H1 (cell line): ENCODE results near the gene CAMK2A. TPM values are rescaled to one million over a fixed set of nuclear protein-coding genes. Genes with fewer than 3 reads are reported as not detected.

Experiments
- polyA plus RNA-seq, 7 experiments: library from polyadenylated mRNA; depleted of rRNA in 3 of 7; stranded (reverse) in 5 of 7; unstranded in 2 of 7; fragments of >200 nt in 5 of 7; fragments of 200-250 nt in 2 of 7; gene quantifications; 1 replicate in 5 of 7; 2 replicates in 1 of 7; 4 replicates in 1 of 7; pipeline versions ENCODE4 v1.2.1 to v1.2.3, GENCODE V29; 2011 to 2013; ENCODE audit warnings: missing spikeins in 2 of 7, mixed read lengths in 2 of 7
- total RNA-seq: library from RNA; stranded (reverse); fragmentation: NEBNext Ultra II Directional; extraction: Animal tissue kit (Norgen Biotek cat#: 25700); gene quantifications from 2 replicates; pipeline ENCODE4 v1.2.1, GENCODE V29; 2021

Gene CAMK2A
- total and polyA plus RNA-seq, 2 of the 8 experiments (the other 6 are each of a cell fraction or from before 2014, with no cell fraction given), result 0.20 to 0.28 TPM

Other genes with a start within 250 kb of the CAMK2A start
- gene CSF1R, start 203.2 kb downstream of the CAMK2A start, total RNA-seq, result not detected in 2 replicates
- gene CSF1R, start 203.2 kb downstream of the CAMK2A start, polyA plus RNA-seq (2011; rRNA removed), result 0.12 TPM in 1 of 2 replicates, not detected in the other
- gene PDGFRB, start 133.9 kb downstream of the CAMK2A start, total RNA-seq, result 13.7 and 15.9 TPM in 2 replicates
- gene PDGFRB, start 133.9 kb downstream of the CAMK2A start, polyA plus RNA-seq (2011; rRNA removed), result 4.2 and 5.9 TPM in 2 replicates
- gene CDX1, start 123.0 kb downstream of the CAMK2A start, total RNA-seq, result not detected in 2 replicates
- gene CDX1, start 123.0 kb downstream of the CAMK2A start, polyA plus RNA-seq (2011; rRNA removed), result 0.06 TPM in 1 of 2 replicates, not detected in the other
- gene SLC6A7, start 99.7 kb downstream of the CAMK2A start, total RNA-seq, result 0.07 TPM in 1 of 2 replicates, not detected in the other
- 0.02 and 0.12 TPM in 2 replicates for gene SLC6A7, start 99.7 kb downstream of the CAMK2A start, polyA plus RNA-seq (2011; rRNA removed)
- gene ARSI, start 13.1 kb upstream of the CAMK2A start, total RNA-seq, result 4.5 TPM in 2 replicates
- gene ARSI, start 13.1 kb upstream of the CAMK2A start, polyA plus RNA-seq (2011; rRNA removed), result 6.7 and 8.0 TPM in 2 replicates
- gene TCOF1, start 67.9 kb upstream of the CAMK2A start, total RNA-seq, result 158 and 170 TPM in 2 replicates
- gene TCOF1, start 67.9 kb upstream of the CAMK2A start, polyA plus RNA-seq (2011; rRNA removed), result 35.9 and 51.6 TPM in 2 replicates
- gene CD74, start 123.1 kb upstream of the CAMK2A start, total RNA-seq, result 45.9 and 48.6 TPM in 2 replicates
- 61.0 and 61.8 TPM in 2 replicates for gene CD74, start 123.1 kb upstream of the CAMK2A start, polyA plus RNA-seq (2011; rRNA removed)
- gene RPS14, start 160.0 kb upstream of the CAMK2A start, total RNA-seq, result 2,548 and 2,599 TPM in 2 replicates
- gene RPS14, start 160.0 kb upstream of the CAMK2A start, polyA plus RNA-seq (2011; rRNA removed), result 5,579 and 6,423 TPM in 2 replicates
- gene NDST1, start 218.4 kb upstream of the CAMK2A start, total RNA-seq, result 70.1 and 72.0 TPM in 2 replicates
- 27.0 and 37.7 TPM in 2 replicates for gene NDST1, start 218.4 kb upstream of the CAMK2A start, polyA plus RNA-seq (2011; rRNA removed)